ENCODE measurements around the gene HACD3. TPM values are rescaled to one million over a fixed set of nuclear protein-coding genes. Genes with fewer than 3 reads are reported as not detected.
"Not testable (repeated sequence)": the region's sequence is repeated elsewhere in the genome, so short reads cannot be mapped to it uniquely, and the experiment has no call there.

The HACD3 gene
- total RNA-seq, 1 donor from 2014 or later = 83.2 TPM

DNA sequence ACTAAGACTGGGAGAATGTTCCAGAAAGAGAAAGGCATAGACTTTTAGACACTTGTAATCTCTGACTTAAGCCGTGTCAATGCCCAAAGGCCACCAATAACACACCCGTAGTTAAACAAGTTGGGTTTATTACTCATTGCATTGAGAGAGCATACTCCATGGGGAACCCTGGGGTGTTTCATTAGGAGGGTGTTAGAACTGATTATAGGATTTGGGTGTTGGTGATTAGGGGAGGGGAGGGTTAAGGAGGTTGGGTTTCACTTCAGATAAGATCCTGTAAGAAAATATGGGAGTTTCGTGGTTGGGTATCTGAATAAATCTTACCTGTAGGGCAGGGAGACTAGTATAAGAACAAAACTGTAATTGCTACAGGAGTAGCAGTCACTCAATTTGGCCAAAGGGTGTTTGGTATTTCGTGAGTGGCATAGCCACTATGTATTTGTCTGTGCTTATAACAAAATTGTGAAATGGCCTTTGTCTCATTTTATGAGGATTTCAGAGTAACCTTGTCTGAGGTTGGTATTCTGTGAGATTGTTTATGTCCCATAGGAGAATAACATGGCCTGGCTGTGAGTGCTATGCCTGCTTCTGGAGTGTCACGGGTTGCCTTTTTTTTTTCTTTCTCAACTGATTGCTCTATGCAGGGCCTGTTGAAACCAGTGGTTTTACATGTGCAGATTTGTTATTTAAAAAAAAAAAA is 2.9 kb downstream of the HACD3 start:
- Mint-ChIP-seq H3K27me3 (ENCODE audit: unreplicated experiment) (no peaks in the 10 kb centered on the region), H3K36me3 (ENCODE audit: unreplicated experiment) (peaks cover 2% of the 10 kb centered on the region), H3K9me3 (ENCODE audit: unreplicated experiment) (no peaks in the 10 kb centered on the region), H3K4me3 (ENCODE audit: unreplicated experiment) (peak overlapping the region; percentile 40), H3K27ac (ENCODE audit: unreplicated experiment) (peak overlapping the region; percentile 72), H3K4me1 (ENCODE audit: unreplicated experiment) (peaks cover 48% of the 10 kb centered on the region)
- no peak for DNase-seq (ENCODE audit: extremely low spot score, unreplicated experiment)
- TF ChIP-seq, protein P1, sequence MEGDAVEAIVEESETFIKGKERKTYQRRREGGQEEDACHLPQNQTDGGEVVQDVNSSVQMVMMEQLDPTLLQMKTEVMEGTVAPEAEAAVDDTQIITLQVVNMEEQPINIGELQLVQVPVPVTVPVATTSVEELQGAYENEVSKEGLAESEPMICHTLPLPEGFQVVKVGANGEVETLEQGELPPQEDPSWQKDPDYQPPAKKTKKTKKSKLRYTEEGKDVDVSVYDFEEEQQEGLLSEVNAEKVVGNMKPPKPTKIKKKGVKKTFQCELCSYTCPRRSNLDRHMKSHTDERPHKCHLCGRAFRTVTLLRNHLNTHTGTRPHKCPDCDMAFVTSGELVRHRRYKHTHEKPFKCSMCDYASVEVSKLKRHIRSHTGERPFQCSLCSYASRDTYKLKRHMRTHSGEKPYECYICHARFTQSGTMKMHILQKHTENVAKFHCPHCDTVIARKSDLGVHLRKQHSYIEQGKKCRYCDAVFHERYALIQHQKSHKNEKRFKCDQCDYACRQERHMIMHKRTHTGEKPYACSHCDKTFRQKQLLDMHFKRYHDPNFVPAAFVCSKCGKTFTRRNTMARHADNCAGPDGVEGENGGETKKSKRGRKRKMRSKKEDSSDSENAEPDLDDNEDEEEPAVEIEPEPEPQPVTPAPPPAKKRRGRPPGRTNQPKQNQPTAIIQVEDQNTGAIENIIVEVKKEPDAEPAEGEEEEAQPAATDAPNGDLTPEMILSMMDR (IDR thresholded peaks at IDR 0.05) = no peak

DNA sequence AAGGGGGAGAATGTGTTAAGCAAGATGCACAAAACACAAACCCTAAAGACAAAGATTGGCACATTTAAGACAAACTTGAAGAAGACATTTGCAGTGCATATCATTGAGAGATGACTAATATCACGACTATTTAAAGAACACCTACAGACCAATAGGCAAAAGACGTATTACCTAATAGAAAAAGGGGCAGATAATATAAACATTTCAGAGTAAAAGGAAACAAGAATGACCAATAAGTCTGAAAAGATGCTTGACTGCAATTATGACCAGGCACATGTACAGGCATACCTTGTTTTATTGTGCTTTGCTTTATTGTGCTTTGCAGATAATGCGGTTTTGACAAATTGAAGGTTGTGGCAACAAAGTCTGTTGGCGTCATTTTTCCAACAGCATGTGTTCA is 4.9 kb downstream of the HACD3 start:
- Mint-ChIP-seq H3K36me3 (ENCODE audit: unreplicated experiment) (peaks cover 2% of the 10 kb centered on the region), H3K9me3 (ENCODE audit: unreplicated experiment) (no peaks in the 10 kb centered on the region), H3K4me1 (ENCODE audit: unreplicated experiment) (peaks cover 47% of the 10 kb centered on the region), H3K27me3 (ENCODE audit: unreplicated experiment) (no peaks in the 10 kb centered on the region), H3K27ac (ENCODE audit: unreplicated experiment) (no peak overlapping the region), H3K4me3 (ENCODE audit: unreplicated experiment) (no peak overlapping the region)
- no peak for DNase-seq (ENCODE audit: extremely low spot score, unreplicated experiment)
- TF ChIP-seq, protein P1 (IDR thresholded peaks at IDR 0.05) = no peak

DNA sequence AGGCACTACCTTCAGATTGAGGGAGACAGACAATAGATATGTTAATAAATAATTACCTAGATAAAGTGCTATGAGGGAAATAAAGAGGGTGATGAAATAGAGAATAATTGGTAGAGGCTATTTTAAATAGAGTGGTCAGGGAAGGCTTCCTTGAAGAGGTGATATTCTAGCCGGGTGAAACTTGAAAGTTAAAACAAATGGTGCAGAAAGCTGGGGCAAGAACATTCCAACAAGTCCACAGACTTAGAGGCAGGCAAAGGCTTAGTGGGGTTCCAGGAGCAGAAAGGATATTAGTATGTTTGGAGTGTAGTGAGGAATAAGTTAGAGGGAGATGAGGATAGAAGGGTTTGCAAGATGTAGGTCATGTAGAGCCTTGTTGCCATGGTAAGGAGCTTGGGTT is 10.1 kb downstream of the HACD3 start:
- H3K27me3 Mint-ChIP-seq (ENCODE audit: unreplicated experiment) = no peaks in the 10 kb centered on the region
- no peak overlapping the region for H3K4me3 Mint-ChIP-seq (ENCODE audit: unreplicated experiment)
- no peak overlapping the region for H3K27ac Mint-ChIP-seq (ENCODE audit: unreplicated experiment)
- no peaks in the 10 kb centered on the region for H3K9me3 Mint-ChIP-seq (ENCODE audit: unreplicated experiment)
- no peak for DNase-seq (ENCODE audit: extremely low spot score, unreplicated experiment)
- H3K36me3 Mint-ChIP-seq (ENCODE audit: unreplicated experiment) = peaks cover 2% of the 10 kb centered on the region
- TF ChIP-seq, protein P1 (IDR thresholded peaks at IDR 0.05) = no peak
- peaks cover 11% of the 10 kb centered on the region for H3K4me1 Mint-ChIP-seq (ENCODE audit: unreplicated experiment)

DNA sequence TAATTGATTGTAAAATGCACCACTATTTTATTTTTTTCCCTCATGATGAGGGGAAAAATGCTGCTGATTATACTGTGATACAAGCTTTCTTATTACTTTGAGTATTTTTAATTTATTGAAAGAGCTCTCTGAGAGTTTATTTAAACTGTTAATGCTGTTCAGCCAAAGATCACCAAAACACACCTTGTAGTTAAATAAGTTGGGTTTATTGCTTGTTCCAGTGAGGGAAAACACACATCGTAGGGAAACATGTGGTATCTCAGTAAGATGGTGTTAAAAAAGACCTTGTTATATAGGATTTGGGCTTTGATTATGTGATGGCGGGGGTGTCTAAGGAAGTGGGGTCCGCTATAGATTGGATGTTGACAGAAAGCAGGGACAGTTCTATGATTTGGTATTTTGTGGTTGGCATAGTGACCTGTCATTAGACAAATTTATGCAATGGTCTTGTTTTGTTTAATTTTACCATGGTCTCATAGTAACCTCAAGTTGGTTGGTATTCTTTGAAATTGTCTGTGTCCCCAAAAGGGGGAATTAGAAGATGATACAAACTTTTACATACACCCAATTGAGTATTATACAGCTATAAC is 11.1 kb downstream of the HACD3 start:
- TF ChIP-seq, protein P1 (IDR thresholded peaks at IDR 0.05) = no peak
- no peak for DNase-seq (ENCODE audit: extremely low spot score, unreplicated experiment)
- no peaks in the 10 kb centered on the region for H3K27me3 Mint-ChIP-seq (ENCODE audit: unreplicated experiment)
- H3K9me3 Mint-ChIP-seq (ENCODE audit: unreplicated experiment) = no peaks in the 10 kb centered on the region
- no peak overlapping the region for H3K27ac Mint-ChIP-seq (ENCODE audit: unreplicated experiment)
- peaks cover 2% of the 10 kb centered on the region for H3K36me3 Mint-ChIP-seq (ENCODE audit: unreplicated experiment)
- no peak overlapping the region for H3K4me3 Mint-ChIP-seq (ENCODE audit: unreplicated experiment)
- peaks cover 8% of the 10 kb centered on the region for H3K4me1 Mint-ChIP-seq (ENCODE audit: unreplicated experiment)

DNA sequence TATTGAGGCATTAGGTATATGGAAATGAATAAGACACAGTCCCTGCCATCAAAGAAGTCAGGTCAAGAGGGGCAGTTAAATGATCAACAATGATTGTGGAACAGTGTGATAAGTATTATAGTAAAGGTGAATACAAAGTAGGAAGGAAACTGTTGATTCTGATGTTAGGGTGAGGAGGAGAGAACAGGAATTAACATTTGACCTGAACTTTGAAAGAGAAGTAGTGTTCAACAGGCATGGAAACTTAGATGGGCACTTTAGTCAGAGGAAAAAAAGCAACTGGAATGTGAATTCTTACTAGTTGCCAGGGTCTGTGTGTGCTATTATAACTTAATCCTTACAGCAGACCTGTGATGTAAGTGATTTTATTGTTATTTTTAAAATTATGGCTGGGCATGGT is 17.6 kb downstream of the HACD3 start:
- H3K9me3 Mint-ChIP-seq (ENCODE audit: unreplicated experiment) = no peaks in the 10 kb centered on the region
- H3K27me3 Mint-ChIP-seq (ENCODE audit: unreplicated experiment) = no peaks in the 10 kb centered on the region
- peaks cover 24% of the 10 kb centered on the region for H3K4me1 Mint-ChIP-seq (ENCODE audit: unreplicated experiment)
- no peak overlapping the region for H3K4me3 Mint-ChIP-seq (ENCODE audit: unreplicated experiment)
- DNase-seq (ENCODE audit: extremely low spot score, unreplicated experiment) = no peak
- peaks cover 1% of the 10 kb centered on the region for H3K36me3 Mint-ChIP-seq (ENCODE audit: unreplicated experiment)
- no peak overlapping the region for H3K27ac Mint-ChIP-seq (ENCODE audit: unreplicated experiment)
- TF ChIP-seq, protein P1 (IDR thresholded peaks at IDR 0.05) = no peak

DNA sequence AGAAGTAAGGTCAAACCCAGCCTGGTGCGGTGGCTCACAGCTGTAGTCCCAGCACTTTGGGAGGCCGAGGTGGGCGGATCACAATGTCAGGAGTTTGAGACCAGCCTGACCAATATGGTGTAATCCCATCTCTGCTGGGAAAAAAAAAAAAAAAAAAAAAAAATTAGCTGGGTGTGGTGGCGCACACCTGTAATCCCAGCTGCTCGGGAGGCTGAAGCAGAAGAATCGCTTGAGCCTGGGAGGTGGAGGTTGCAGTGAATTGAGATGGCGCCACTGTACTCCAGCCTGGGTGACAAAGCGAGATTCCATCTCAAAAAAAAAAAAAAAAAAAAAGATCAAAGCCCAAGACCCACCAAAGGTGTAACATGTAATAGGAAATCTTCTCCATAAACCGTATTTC is 19.0 kb downstream of the HACD3 start:
- H3K27ac Mint-ChIP-seq (ENCODE audit: unreplicated experiment); H3K9me3 Mint-ChIP-seq (ENCODE audit: unreplicated experiment); DNase-seq (ENCODE audit: extremely low spot score, unreplicated experiment); H3K4me3 Mint-ChIP-seq (ENCODE audit: unreplicated experiment); H3K27me3 Mint-ChIP-seq (ENCODE audit: unreplicated experiment); H3K36me3 Mint-ChIP-seq (ENCODE audit: unreplicated experiment): not testable (repeated sequence)
- peaks cover 24% of the 10 kb centered on the region for H3K4me1 Mint-ChIP-seq (ENCODE audit: unreplicated experiment)

Data from osteocyte (in vitro differentiated cells).